ENCODE measurements around the gene HMX1. TPM values are rescaled to one million over a fixed set of nuclear protein-coding genes. Genes with fewer than 3 reads are reported as not detected.

Gene HMX1
- total RNA-seq, 1 donor from 2014 or later, result 3.2 TPM

DNA sequence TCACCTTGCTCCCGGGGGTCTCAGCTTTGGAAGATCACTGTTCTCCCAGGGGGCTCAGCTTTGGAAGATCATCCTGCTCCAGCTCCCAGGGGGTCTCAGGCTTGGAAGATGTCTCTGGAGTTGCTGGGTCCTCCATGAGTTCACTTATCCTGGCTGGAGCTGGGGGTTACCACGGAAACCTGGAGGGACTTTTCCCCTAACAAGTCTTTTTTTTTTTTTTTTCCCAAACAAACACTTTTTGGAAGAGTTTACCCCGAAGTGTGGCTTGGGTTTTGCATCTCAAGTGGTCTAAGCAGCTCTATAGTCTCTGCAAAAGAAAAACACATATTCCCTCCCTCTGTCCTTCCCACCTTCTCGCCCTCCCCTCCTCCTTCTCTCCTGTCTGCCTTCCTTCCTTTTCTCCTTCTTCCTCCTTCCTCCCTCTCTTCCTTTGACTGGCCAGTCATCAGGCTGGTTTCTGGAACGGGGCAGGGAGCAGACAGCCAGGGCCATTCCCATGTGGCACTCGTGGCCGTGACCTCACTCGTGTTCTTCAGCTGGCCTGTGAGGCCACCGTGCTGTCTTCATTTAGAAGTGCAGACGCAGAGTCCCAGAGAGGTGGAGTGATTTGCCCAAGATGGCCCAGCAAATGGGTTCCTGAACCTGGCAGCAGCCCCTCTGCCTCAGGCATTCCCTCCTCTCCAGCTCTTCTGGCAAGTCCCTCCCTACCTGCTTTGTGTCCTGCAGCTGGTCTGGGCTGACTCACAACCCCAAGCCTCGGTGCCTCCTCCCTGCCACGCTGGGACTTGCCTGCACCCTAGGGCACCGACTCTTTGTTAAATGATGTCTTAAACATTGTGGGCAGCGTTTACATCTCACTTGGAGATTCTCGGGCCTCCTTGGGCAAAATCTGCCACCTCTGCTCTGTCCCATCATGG is 25.9 kb upstream of the HMX1 start:
- H3K27me3 Mint-ChIP-seq, result peaks cover 49% of the 10 kb centered on the region
- no peak for DNase-seq (ENCODE audit: extremely low spot score, unreplicated experiment)
- peaks cover 5% of the 10 kb centered on the region for H3K9me3 Mint-ChIP-seq
- no peak overlapping the region for H3K4me3 Mint-ChIP-seq
- H3K36me3 Mint-ChIP-seq, result peaks cover 3% of the 10 kb centered on the region
- H3K27ac Mint-ChIP-seq, result no peak overlapping the region
- no peaks in the 10 kb centered on the region for H3K4me1 Mint-ChIP-seq (ENCODE audit: unreplicated experiment)
- TF ChIP-seq CTCF (conservative IDR thresholded peaks at IDR 0.05), result no peak

GRCh38 chr4:8896506-8896905 is 24.9 kb upstream of the HMX1 start:
- Mint-ChIP-seq H3K4me1 (ENCODE audit: unreplicated experiment) (no peaks in the 10 kb centered on the region), H3K36me3 (peaks cover 1% of the 10 kb centered on the region), H3K9me3 (no peaks in the 10 kb centered on the region), H3K27me3 (peaks cover 55% of the 10 kb centered on the region), H3K4me3 (no peak overlapping the region), H3K27ac (no peak overlapping the region)
- no peak for DNase-seq (ENCODE audit: extremely low spot score, unreplicated experiment)
- no peak for TF ChIP-seq CTCF (conservative IDR thresholded peaks at IDR 0.05)

DNA sequence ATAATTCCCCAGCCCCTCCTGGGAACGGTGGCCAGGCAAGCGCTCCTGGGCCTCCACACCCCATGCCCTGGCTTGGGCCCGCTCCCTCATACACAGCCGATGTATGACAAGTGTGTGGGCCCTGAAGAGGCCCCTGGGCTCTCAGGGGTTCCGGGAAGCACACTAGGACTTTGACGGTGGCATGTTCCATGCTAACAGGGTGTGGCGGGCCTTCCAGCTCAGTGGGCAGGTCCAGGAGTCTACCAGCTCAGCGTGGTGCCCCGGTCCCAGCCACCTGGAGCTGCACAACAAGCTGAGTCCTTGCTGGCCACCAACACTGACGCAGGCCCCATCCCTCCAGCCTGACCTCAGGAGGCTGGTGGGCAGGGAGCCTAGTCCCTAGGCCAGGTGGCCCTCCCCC is 24.4 kb upstream of the HMX1 start:
- no peak overlapping the region for H3K4me3 Mint-ChIP-seq
- no peaks in the 10 kb centered on the region for H3K9me3 Mint-ChIP-seq
- H3K4me1 Mint-ChIP-seq (ENCODE audit: unreplicated experiment), result no peaks in the 10 kb centered on the region
- no peaks in the 10 kb centered on the region for H3K36me3 Mint-ChIP-seq
- no peak for TF ChIP-seq CTCF (conservative IDR thresholded peaks at IDR 0.05)
- H3K27me3 Mint-ChIP-seq, result peaks cover 59% of the 10 kb centered on the region
- H3K27ac Mint-ChIP-seq, result no peak overlapping the region
- DNase-seq (ENCODE audit: extremely low spot score, unreplicated experiment), result no peak

GRCh38 chr4:8895295-8895694 is 23.7 kb upstream of the HMX1 start:
- no peaks in the 10 kb centered on the region for H3K4me1 Mint-ChIP-seq (ENCODE audit: unreplicated experiment)
- no peaks in the 10 kb centered on the region for H3K36me3 Mint-ChIP-seq
- H3K27me3 Mint-ChIP-seq, result peaks cover 67% of the 10 kb centered on the region
- H3K27ac Mint-ChIP-seq, result no peak overlapping the region
- no peaks in the 10 kb centered on the region for H3K9me3 Mint-ChIP-seq
- DNase-seq (ENCODE audit: extremely low spot score, unreplicated experiment), result no peak
- H3K4me3 Mint-ChIP-seq, result no peak overlapping the region
- no peak for TF ChIP-seq CTCF (conservative IDR thresholded peaks at IDR 0.05)

- no peak for TF ChIP-seq CTCF (conservative IDR thresholded peaks at IDR 0.05)
- Mint-ChIP-seq H3K4me1 (ENCODE audit: unreplicated experiment) (no peaks in the 10 kb centered on the region), H3K36me3 (no peaks in the 10 kb centered on the region), H3K9me3 (no peaks in the 10 kb centered on the region), H3K27me3 (peaks cover 76% of the 10 kb centered on the region), H3K27ac (no peak overlapping the region), H3K4me3 (no peak overlapping the region)
- DNase-seq (ENCODE audit: extremely low spot score, unreplicated experiment), result no peak
Measured at GRCh38 chr4:8894424-8894816, 22.8 kb upstream of the HMX1 start.
